ENCODE data around the gene LRRC75A.

The LRRC75A gene

DNA sequence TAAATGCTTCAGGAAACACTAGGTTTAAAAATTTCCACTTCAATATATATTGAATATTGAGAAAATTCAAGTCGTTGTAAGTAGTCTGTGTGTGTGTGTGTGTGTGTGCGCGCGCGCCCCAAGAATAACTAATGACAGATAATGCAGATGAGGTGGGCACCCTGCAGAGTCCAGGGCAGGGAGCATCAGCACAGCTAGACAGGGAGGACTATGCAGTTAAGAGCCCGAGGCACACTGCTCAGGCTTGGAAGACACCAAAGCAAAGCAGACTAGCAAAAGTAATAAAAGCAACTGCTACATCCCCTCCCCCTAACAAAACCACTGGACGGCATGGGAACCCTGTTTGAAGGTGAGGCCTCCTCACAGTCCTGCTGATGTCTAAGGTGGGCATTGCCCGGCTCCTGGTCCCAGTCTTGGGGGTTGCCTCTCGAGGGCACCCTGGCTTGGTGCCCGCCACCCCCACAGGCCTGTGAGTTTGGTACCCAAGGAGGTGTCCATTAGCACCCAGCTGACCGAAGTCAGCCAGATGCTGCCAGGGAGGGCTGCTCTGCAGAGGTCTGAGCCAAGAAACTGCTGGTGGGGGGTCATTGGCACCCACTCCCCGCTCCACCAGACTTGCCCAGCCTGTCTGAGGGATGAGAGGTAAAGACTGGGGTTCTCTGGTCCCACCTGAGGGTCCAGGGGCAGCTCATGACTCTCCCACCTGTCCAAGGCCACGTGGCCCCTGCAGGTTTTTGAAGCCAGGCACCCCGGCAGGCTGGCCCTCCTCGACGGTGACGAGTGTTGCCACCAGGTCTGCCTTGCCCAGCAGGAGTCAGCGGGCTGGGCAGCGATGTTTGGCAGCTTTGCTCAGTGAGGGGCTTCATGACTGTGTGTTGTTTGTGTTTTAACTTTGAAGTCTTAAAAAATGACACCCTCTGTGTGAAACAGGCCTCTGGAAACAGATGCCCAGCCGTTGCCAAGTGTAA lies 18.7 kb downstream of the LRRC75A start:
- TF ChIP-seq, protein P1, sequence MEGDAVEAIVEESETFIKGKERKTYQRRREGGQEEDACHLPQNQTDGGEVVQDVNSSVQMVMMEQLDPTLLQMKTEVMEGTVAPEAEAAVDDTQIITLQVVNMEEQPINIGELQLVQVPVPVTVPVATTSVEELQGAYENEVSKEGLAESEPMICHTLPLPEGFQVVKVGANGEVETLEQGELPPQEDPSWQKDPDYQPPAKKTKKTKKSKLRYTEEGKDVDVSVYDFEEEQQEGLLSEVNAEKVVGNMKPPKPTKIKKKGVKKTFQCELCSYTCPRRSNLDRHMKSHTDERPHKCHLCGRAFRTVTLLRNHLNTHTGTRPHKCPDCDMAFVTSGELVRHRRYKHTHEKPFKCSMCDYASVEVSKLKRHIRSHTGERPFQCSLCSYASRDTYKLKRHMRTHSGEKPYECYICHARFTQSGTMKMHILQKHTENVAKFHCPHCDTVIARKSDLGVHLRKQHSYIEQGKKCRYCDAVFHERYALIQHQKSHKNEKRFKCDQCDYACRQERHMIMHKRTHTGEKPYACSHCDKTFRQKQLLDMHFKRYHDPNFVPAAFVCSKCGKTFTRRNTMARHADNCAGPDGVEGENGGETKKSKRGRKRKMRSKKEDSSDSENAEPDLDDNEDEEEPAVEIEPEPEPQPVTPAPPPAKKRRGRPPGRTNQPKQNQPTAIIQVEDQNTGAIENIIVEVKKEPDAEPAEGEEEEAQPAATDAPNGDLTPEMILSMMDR (conservative IDR thresholded peaks at IDR 0.05; ENCODE audit: low read length), result no peak
- no peak overlapping the region for H3K4me3 ChIP-seq (ENCODE audit: low read length)
- no peak for DNase-seq (ENCODE audit: low read depth)

DNA sequence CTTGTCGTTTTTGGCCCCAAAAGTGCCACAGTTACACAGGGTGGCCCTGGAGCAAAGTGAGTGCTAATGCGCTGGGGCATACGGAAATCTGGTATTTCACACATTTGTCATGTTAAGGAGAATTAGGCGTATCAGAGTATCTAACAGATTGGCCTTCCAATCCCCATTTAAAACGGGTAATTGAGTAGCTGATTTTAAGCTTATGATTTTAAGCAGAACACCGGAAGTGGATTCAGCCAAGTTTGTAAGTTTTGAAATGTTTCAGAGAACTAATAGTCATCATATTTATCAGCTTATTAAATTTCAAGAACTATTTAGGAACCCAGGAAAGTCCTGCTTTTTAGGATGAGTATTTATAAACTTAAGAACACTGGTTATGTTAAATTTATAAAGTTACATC lies 19.5 kb downstream of the LRRC75A start:
- TF ChIP-seq, protein P1 (conservative IDR thresholded peaks at IDR 0.05; ENCODE audit: low read length), result no peak
- DNase-seq (ENCODE audit: low read depth), result no peak
- H3K4me3 ChIP-seq (ENCODE audit: low read length), result no peak overlapping the region

DNA sequence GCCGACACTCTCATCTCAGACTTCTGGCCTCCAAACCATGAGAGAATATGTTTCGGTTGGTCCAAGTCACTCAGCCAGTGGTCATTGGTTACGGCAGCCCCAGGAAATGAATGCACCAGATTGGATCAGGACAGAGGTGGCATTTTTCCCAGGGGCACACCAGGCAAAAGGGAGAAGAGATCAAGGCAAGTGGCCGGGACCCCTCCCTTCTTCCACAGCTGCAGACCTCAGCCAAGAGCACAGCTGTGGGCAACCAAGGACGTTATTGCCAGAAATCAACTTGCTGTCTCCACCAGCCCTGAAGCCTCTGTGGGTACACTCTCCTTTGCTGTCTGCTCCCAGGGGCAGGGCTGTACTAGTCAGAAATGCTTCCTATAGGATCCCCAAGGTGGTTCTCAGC lies 20.7 kb downstream of the LRRC75A start:
- no peak for DNase-seq (ENCODE audit: low read depth)
- TF ChIP-seq, protein P1 (conservative IDR thresholded peaks at IDR 0.05; ENCODE audit: low read length), result no peak
- no peak overlapping the region for H3K4me3 ChIP-seq (ENCODE audit: low read length)

DNA sequence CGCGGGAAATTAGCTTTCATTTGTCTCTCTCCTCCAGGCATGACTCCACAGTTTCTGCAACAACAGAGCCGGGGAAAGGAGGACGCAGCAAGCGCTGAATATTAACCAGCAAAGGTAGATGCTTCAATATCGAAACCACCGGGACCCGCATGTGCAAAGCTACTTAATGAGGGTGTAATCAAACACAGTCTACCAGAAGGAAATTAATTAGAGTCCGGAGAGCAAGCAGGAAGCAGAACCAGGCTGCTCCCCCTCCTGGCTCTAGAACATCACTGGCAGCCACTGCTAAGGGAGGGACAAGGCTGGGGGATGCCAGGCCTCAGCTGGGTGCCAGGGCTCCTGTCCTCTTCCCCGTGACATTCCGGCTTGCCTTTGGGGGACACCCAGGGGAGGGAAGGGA lies 21.7 kb downstream of the LRRC75A start:
- no peak overlapping the region for H3K4me3 ChIP-seq (ENCODE audit: low read length)
- TF ChIP-seq, protein P1 (conservative IDR thresholded peaks at IDR 0.05; ENCODE audit: low read length), result peak; percentile 18; the same call in 1 of the 2 replicates
- no peak for DNase-seq (ENCODE audit: low read depth)

DNA sequence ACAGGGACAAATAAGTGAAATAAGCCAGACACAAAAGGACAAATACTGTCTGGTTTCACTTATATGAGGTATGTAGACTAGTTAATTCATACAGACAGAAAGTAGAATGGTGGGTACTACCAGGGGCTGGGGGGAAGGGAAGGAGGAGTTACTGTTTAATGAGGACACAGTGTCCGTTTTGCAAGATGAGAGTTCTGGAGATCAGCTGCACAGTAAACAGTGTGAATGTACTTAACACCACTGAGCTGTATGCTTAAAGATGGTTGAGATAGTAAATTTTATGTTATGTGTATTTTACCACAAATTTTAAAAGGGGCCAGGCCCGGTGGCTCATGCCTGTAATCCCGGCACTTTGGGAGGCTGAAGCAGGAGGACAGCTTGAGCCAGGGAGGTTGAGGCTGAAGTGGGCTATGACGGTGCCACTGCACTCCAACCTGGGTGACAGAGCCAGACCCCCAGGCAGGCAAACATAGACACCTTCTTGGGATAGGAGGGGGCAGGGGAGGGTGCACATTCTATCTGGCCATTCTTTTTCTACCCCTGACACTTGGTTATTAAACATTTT lies 23.5 kb downstream of the LRRC75A start:
- no peak overlapping the region for H3K4me3 ChIP-seq (ENCODE audit: low read length)
- TF ChIP-seq, protein P1 (conservative IDR thresholded peaks at IDR 0.05; ENCODE audit: low read length), result no peak
- no peak for DNase-seq (ENCODE audit: low read depth)

DNA sequence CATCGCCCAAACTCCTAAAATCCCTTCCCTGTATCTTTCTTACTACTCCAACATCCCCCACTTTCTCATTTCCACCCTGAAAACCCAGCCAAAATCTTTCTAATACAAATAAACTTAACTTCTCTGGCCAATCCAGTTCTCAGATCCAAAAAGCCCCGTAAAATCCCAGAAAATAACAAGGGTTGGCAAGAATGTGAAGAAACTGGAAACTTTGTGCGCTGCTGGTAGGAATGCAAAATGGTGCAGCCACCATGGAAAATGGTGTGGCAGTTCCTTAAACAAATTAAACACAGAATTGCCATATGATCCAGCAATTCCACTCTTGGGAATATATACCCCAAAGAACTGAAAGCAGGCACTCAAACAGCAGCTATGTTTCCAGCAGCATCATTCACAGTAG lies 24.1 kb downstream of the LRRC75A start:
- H3K4me3 ChIP-seq (ENCODE audit: low read length), result no peak overlapping the region
- TF ChIP-seq, protein P1 (conservative IDR thresholded peaks at IDR 0.05; ENCODE audit: low read length), result no peak
- DNase-seq (ENCODE audit: low read depth), result no peak

DNA sequence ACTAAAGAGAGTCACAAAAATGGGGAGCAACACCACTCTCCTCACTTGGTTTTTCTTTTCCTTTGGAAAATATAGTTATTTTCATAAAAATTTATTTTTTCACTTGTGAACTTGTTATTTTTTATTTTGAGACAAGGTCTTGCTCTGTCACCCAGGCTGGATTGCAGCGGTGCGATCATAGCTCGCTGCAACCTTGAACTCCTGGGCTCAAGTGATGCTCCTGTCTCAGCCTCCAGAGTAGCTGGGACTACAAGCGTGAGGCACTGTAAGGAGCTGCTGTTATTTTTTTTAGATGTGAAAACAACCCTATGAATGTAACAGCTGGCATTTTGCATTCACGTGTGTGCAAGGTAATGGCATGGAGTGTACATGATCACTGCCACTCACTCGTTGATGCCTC lies 24.9 kb downstream of the LRRC75A start:
- DNase-seq (ENCODE audit: low read depth), result no peak
- TF ChIP-seq, protein P1 (conservative IDR thresholded peaks at IDR 0.05; ENCODE audit: low read length), result no peak
- no peak overlapping the region for H3K4me3 ChIP-seq (ENCODE audit: low read length)

Measured in AG10803 (cell line).